PC-3 (cell line): ENCODE data around the gene CPSF4. TPM values are rescaled to one million over a fixed set of nuclear protein-coding genes. Genes with fewer than 3 reads are reported as not detected.

Source experiments
- ATAC-seq: fragments of 200-7000 bp; cut with Tn5 transposase; 2 replicates; pipeline ENCODE4 v1.9.1; 2020; ENCODE audit warnings: mild to moderate bottlenecking, moderate library complexity
- Bru-seq: library from RNA; stranded (reverse); fragments of 400-500 nt; gene quantifications from one replicate; lab custom pipeline; 2021; lab: Mats Ljungman, UMichigan
- BruChase-seq, 2 experiments: library from RNA; stranded (reverse); fragments of 400-500 nt; gene quantifications; one replicate each; lab custom pipeline; 2021; lab: Mats Ljungman, UMichigan
- BruUV-seq: library from RNA; stranded (reverse); fragments of 400-500 nt; replicated peaks from 2 replicates; lab custom pipeline; 2021; lab: Mats Ljungman, UMichigan
- CTCF ChIA-PET: fragments of 300-600 bp; sonication (Branson Sonifier 250); formaldehyde crosslinking; loops from one replicate; lab custom pipeline; 2022; ENCODE audit warnings: antibody characterized with exemption; lab: Charles Lee
- POLR2A ChIA-PET: fragments of 300-600 bp; sonication (Branson Sonifier 250); formaldehyde crosslinking; loops from one replicate; lab custom pipeline; 2022; ENCODE audit warnings: antibody characterized with exemption; ENCODE audit not compliant: unreplicated experiment; lab: Charles Lee
- DNase-seq: peaks from one replicate; pipeline ENCODE4 v3.0.0-alpha.2; 2015
- H2AFZ ChIP-seq: fragments of 300-600 bp; sonication (generic); 2 replicates; pipeline ENCODE4 v1.6.0; 2016; ENCODE audit warnings: antibody characterized with exemption, low read length
- H3F3A ChIP-seq: fragments of 300-600 bp; sonication (generic); one replicate; pipeline ENCODE4 v1.6.0; 2017; ENCODE audit warnings: antibody characterized with exemption, low read length, control low read depth, mild to moderate bottlenecking; ENCODE audit not compliant: unreplicated experiment
- H3K27ac ChIP-seq: fragments of 300-600 bp; sonication (generic); 2 replicates; pipeline ENCODE4 v1.5.1; 2016; ENCODE audit warnings: mild to moderate bottlenecking, low read length
- H3K27me3 ChIP-seq: fragments of 300-600 bp; sonication (generic); 2 replicates; pipeline ENCODE4 v1.6.1; 2016; ENCODE audit warnings: low read length, mixed read lengths
- H3K36me3 ChIP-seq: fragments of 300-600 bp; sonication (generic); 2 replicates; pipeline ENCODE4 v1.6.1; 2016; ENCODE audit warnings: low read depth, mixed run types, low read length, mixed read lengths
- H3K4me1 ChIP-seq: fragments of 300-600 bp; sonication (generic); 2 replicates; pipeline ENCODE4 v1.5.1; 2016; ENCODE audit warnings: low read length; ENCODE audit not compliant: insufficient read depth
- H3K4me2 ChIP-seq: fragments of 300-600 bp; sonication (generic); 2 replicates; pipeline ENCODE4 v1.6.0; 2016; ENCODE audit warnings: low read length
- H3K4me3 ChIP-seq: fragments of 300-600 bp; sonication (generic); 2 replicates; pipeline ENCODE4 v1.5.1; 2016; ENCODE audit warnings: mild to moderate bottlenecking, low read length, mixed read lengths
- H3K79me2 ChIP-seq: fragments of 300-600 bp; sonication (generic); 2 replicates; pipeline ENCODE4 v1.6.1; 2017; ENCODE audit warnings: low read length, mixed read lengths
- H3K9ac ChIP-seq: fragments of 300-600 bp; sonication (generic); 2 replicates; pipeline ENCODE4 v1.6.0; 2016; ENCODE audit warnings: mild to moderate bottlenecking, low read length
- H3K9me2 ChIP-seq: fragments of 300-600 bp; sonication (generic); replicated peaks from 2 replicates; pipeline ENCODE4 v1.6.1; 2016; ENCODE audit warnings: mixed run types, low read length, mixed read lengths
- H3K9me3 ChIP-seq: fragments of 300-600 bp; sonication (generic); 2 replicates; pipeline ENCODE4 v1.6.1; 2016; ENCODE audit warnings: low read length, mixed read lengths
- H4K20me1 ChIP-seq: fragments of 300-600 bp; sonication (generic); 2 replicates; pipeline ENCODE4 v1.6.1; 2016; ENCODE audit warnings: low read length, mixed read lengths
- CTCF ChIP-seq: fragments of 300-600 bp; sonication (generic); conservative IDR thresholded peaks from 2 replicates; pipeline ENCODE4 v1.5.1; 2017; ENCODE audit warnings: antibody characterized with exemption, low read depth, mild to moderate bottlenecking, low read length
- EZH2 ChIP-seq: fragments of 300-600 bp; sonication (generic); IDR thresholded peaks from one replicate; pipeline ENCODE4 v1.6.1; 2017; ENCODE audit warnings: antibody characterized with exemption, mild to moderate bottlenecking, low read length; ENCODE audit not compliant: unreplicated experiment
- EZH2phosphoT487 ChIP-seq: fragments of 300-600 bp; sonication (generic); IDR thresholded peaks from 2 replicates; pipeline ENCODE4 v1.6.1; 2018; ENCODE audit warnings: mild to moderate bottlenecking, antibody characterized with exemption, low read length, borderline replicate concordance
- intact Hi-C: fragments of 100-400 bp; cut with micrococcal nuclease; formaldehyde crosslinking; loops from 2 replicates; pipeline ENCODE4 v1.9.0; 2023
- long read RNA-seq: library from polyadenylated mRNA; unstranded; transcript quantifications from one replicate; pipeline ENCODE4 v2.0.0, GENCODE V29; 2021; ENCODE audit not compliant: unreplicated experiment
- total RNA-seq: library from RNA; depleted of rRNA; stranded (reverse); fragments of >200 nt; gene quantifications from 2 replicates; pipeline ENCODE4 v1.2.3, GENCODE V29; 2014; rRNA removed

Gene CPSF4
- total RNA-seq (49.5 and 65.3 TPM in 2 replicates), Bru-seq, nascent RNA (percentile 82 among the genes with signal in this experiment), BruChase-seq, experiment 1, labeled RNA remaining after a 6-hour chase (percentile 80 among the genes with signal in this experiment), BruChase-seq, experiment 2, labeled RNA remaining after a 2-hour chase (percentile 89 among the genes with signal in this experiment)
- long read RNA-seq, transcript CPSF4-201 (8 exons, 1,691 nt), result minor isoform, 22 of 119 reads
- long read RNA-seq, transcript CPSF4-204 (8 exons, 1,738 nt), result major isoform, 29 of 119 reads
- long read RNA-seq, partial matches to known transcripts, result 14 of 119 reads
- long read RNA-seq, other reads (novel, unspliced or antisense), result 49 of 119 reads

- Histone ChIP-seq H3K27me3 (no peaks in the 10 kb centered on the region), H3K9ac (peak within 1 kb of the TSS; percentile 98), H3K27ac (peak within 1 kb of the TSS; percentile 49), H3K4me3 (peak within 1 kb of the TSS; percentile 99), H2AFZ (peak within 1 kb of the TSS; percentile 96), H4K20me1 (0 out of 2 replicates have a peak, but pooled peaks cover 6% of the 10 kb centered on the region), H3K9me2 (no peaks in the 10 kb centered on the region), H3K4me1 (peaks cover 13% of the 10 kb centered on the region), H3K9me3 (no peaks in the 10 kb centered on the region), H3K36me3 (peaks cover under 1% of the 10 kb centered on the region; the same call in 1 of the 2 replicates), H3F3A (no peaks in the 10 kb centered on the region), H3K4me2 (peak within 1 kb of the TSS; percentile 94), H3K79me2 (peaks cover 49% of the 10 kb centered on the region)
- TSS peak; percentile 51 for BruUV-seq
- DNase-seq (peak; percentile 94), ATAC-seq (peak; percentile 96)
- ChIA-PET CTCF (interaction anchor here (0.6 kb wide), 1 partner anchor 9 kb away, joined by 5 read pairs; no protein-coding TSS in a partner anchor), POLR2A (interaction anchor here (0.5 kb wide), 1 partner anchor 64 kb away, joined by 3 read pairs; no protein-coding TSS in a partner anchor)
- no peak for TF ChIP-seq CTCF
- TF ChIP-seq EZH2, result no peak
- no peak for TF ChIP-seq EZH2phosphoT487
- intact Hi-C loops, result loop anchor here (2.0 kb wide), 1 partner anchor 30 kb away; the partner anchor contains the start of genes BUD31 and PDAP1
Observed at GRCh38 chr7:99438573-99439480, at the start of gene CPSF4, which contains the start of gene PTCD1. CPSF4 (plus strand) TSS chr7:99438943; CDS start chr7:99439083, 140 bp downstream. PTCD1 (minus strand) TSS chr7:99438798; CDS start chr7:99435242, 3,556 bp downstream.

- CTCF ChIA-PET, result no interaction called here
- BruUV-seq, result no TSS peak
- H3K79me2 ChIP-seq, result no peaks in the 10 kb centered on the region
- POLR2A ChIA-PET, result no interaction called here
- intact Hi-C loops, result no loop called here
- no peaks in the 10 kb centered on the region for H3F3A ChIP-seq
- no peak overlapping the region for H3K9ac ChIP-seq
- H3K4me2 ChIP-seq, result no peak overlapping the region
- no peaks in the 10 kb centered on the region for H3K4me1 ChIP-seq
- TF ChIP-seq CTCF, result no peak
- TF ChIP-seq EZH2phosphoT487, result no peak
- no peak for TF ChIP-seq EZH2
- 0 out of 2 replicates have a peak, but pooled peaks cover 2% of the 10 kb centered on the region for H4K20me1 ChIP-seq
- H2AFZ ChIP-seq, result no peak overlapping the region
- H3K4me3 ChIP-seq, result no peak overlapping the region
- no peak overlapping the region for H3K27ac ChIP-seq
- no peak for DNase-seq
- H3K9me2 ChIP-seq, result no peaks in the 10 kb centered on the region
- H3K9me3 ChIP-seq, result no peaks in the 10 kb centered on the region
- peaks cover 13% of the 10 kb centered on the region; the same call in 1 of the 2 replicates for H3K36me3 ChIP-seq
- H3K27me3 ChIP-seq, result no peaks in the 10 kb centered on the region
- no peak for ATAC-seq
Observed at GRCh38 chr7:99389772-99390171, 49.0 kb upstream of the CPSF4 start.
